Activated CD4-positive, alpha-beta T cell treated with anti-CD3 and anti-CD28 coated beads for 36 hours (primary cell): ENCODE data around the gene MAG. TPM values are rescaled to one million over a fixed set of nuclear protein-coding genes. Genes with fewer than 3 reads are reported as not detected.

Experiments used
- ATAC-seq: fragments of 200-7000 bp; cut with Tn5 transposase; one replicate; pipeline ENCODE4 v1.10.0; 2021; ENCODE audit warnings: mild to moderate bottlenecking, moderate library complexity
- CTCF ChIA-PET: fragments of 350-600 bp; sonication (Branson Sonifier 250); formaldehyde crosslinking; loops from one replicate; lab custom pipeline; 2021; ENCODE audit warnings: antibody characterized with exemption; lab: Charles Lee
- POLR2A ChIA-PET: fragments of 350-600 bp; sonication (Branson Sonifier 250); formaldehyde crosslinking; loops from one replicate; lab custom pipeline; 2021; ENCODE audit warnings: antibody characterized with exemption, inconsistent platforms; lab: Charles Lee
- DNase-seq: peaks from one replicate; pipeline ENCODE4 v3.0.0-alpha.2; 2020
- H3K27ac Mint-ChIP-seq: one replicate; pipeline ENCODE4 v1.8.0; 2021; ENCODE audit warnings: mixed read lengths
- H3K27me3 Mint-ChIP-seq: one replicate; pipeline ENCODE4 v1.8.0; 2021; ENCODE audit warnings: mixed read lengths
- H3K36me3 Mint-ChIP-seq: one replicate; pipeline ENCODE4 v1.8.0; 2021; ENCODE audit warnings: low read depth, mixed read lengths
- H3K4me1 Mint-ChIP-seq: one replicate; pipeline ENCODE4 v1.8.0; 2021; ENCODE audit warnings: mixed read lengths
- H3K4me3 Mint-ChIP-seq: one replicate; pipeline ENCODE4 v1.8.0; 2021; ENCODE audit warnings: mild to moderate bottlenecking, moderate library complexity, mixed read lengths
- H3K9me3 Mint-ChIP-seq: one replicate; pipeline ENCODE4 v1.8.0; 2021; ENCODE audit warnings: low read depth, mixed read lengths
- intact Hi-C, 2 experiments: fragments of 100-400 bp; cut with DNase I in 1 of 2; cut with micrococcal nuclease in 1 of 2; formaldehyde crosslinking; loops; one replicate each; pipeline versions ENCODE4 v1.14.2 to v1.15.1; 2022 to 2024; cut with DNase I, micrococcal nuclease
- total RNA-seq, 2 experiments: library from RNA; stranded (reverse); gene quantifications; one replicate each; pipeline ENCODE4 v1.2.3, GENCODE V29; 2021

Gene MAG
- total RNA-seq, 2 experiments from 2014 or later: 0.19 to 0.34 TPM

- H3K27ac Mint-ChIP-seq: no peak overlapping the region
- no peaks in the 10 kb centered on the region for H3K36me3 Mint-ChIP-seq
- no peaks in the 10 kb centered on the region for H3K9me3 Mint-ChIP-seq
- no peak overlapping the region for H3K4me3 Mint-ChIP-seq
- no peak for ATAC-seq
- H3K27me3 Mint-ChIP-seq: no peaks in the 10 kb centered on the region
- POLR2A ChIA-PET: no interaction called here
- intact Hi-C loops: no loop called here
- no peak for DNase-seq
- CTCF ChIA-PET: interaction anchor here (0.7 to 1.4 kb wide), 3 partner anchors 15 to 73 kb away, joined by 3 to 4 read pairs (median 3); partner anchors contain the start of gene CD22
- H3K4me1 Mint-ChIP-seq: peaks cover 2% of the 10 kb centered on the region
Observed at GRCh38 chr19:35313587-35313986, 21.6 kb downstream of the MAG start.

GRCh38 chr19:35314031-35314430 is 22.1 kb downstream of the MAG start:
- no peak overlapping the region for H3K27ac Mint-ChIP-seq
- intact Hi-C loops: no loop called here
- H3K4me1 Mint-ChIP-seq: peaks cover 7% of the 10 kb centered on the region
- ATAC-seq (no peak), DNase-seq (no peak)
- H3K9me3 Mint-ChIP-seq: no peaks in the 10 kb centered on the region
- ChIA-PET CTCF (interaction anchor here (0.5 to 1.4 kb wide), 3 partner anchors 15 to 199 kb away, joined by 3 read pairs; partner anchors contain the start of genes CD22 and FXYD3), POLR2A (no interaction called here)
- no peaks in the 10 kb centered on the region for H3K27me3 Mint-ChIP-seq
- no peaks in the 10 kb centered on the region for H3K36me3 Mint-ChIP-seq
- no peak overlapping the region for H3K4me3 Mint-ChIP-seq

GRCh38 chr19:35314858-35315470 is 23.0 kb downstream of the MAG start:
- Mint-ChIP-seq H3K4me1 (peaks cover 7% of the 10 kb centered on the region), H3K36me3 (no peaks in the 10 kb centered on the region), H3K27ac (no peak overlapping the region), H3K9me3 (no peaks in the 10 kb centered on the region), H3K27me3 (no peaks in the 10 kb centered on the region), H3K4me3 (no peak overlapping the region)
- ATAC-seq (no peak), DNase-seq (no peak)
- CTCF ChIA-PET: interaction anchor here (0.5 to 0.6 kb wide), 2 partner anchors 181 to 200 kb away, joined by 3 read pairs; partner anchors contain the start of gene FXYD3
- POLR2A ChIA-PET: no interaction called here
- intact Hi-C loops: no loop called here

- H3K27ac Mint-ChIP-seq: no peak overlapping the region
- H3K27me3 Mint-ChIP-seq: peaks cover 2% of the 10 kb centered on the region
- POLR2A ChIA-PET: no interaction called here
- H3K4me1 Mint-ChIP-seq: peaks cover 7% of the 10 kb centered on the region
- no peaks in the 10 kb centered on the region for H3K9me3 Mint-ChIP-seq
- ATAC-seq (no peak), DNase-seq (no peak)
- H3K36me3 Mint-ChIP-seq: no peaks in the 10 kb centered on the region
- no peak overlapping the region for H3K4me3 Mint-ChIP-seq
- intact Hi-C loops: no loop called here
- CTCF ChIA-PET: no interaction called here
Observed at GRCh38 chr19:35315883-35316282, 23.9 kb downstream of the MAG start.

GRCh38 chr19:35316560-35316959 is 24.6 kb downstream of the MAG start:
- H3K9me3 Mint-ChIP-seq: no peaks in the 10 kb centered on the region
- H3K27me3 Mint-ChIP-seq: peaks cover 2% of the 10 kb centered on the region
- ATAC-seq (no peak), DNase-seq (no peak)
- POLR2A ChIA-PET: no interaction called here
- H3K4me1 Mint-ChIP-seq: peaks cover 7% of the 10 kb centered on the region
- H3K36me3 Mint-ChIP-seq: no peaks in the 10 kb centered on the region
- no peak overlapping the region for H3K27ac Mint-ChIP-seq
- no peak overlapping the region for H3K4me3 Mint-ChIP-seq
- CTCF ChIA-PET: no interaction called here
- intact Hi-C loops: no loop called here

- H3K4me3 Mint-ChIP-seq: no peak overlapping the region
- ChIA-PET CTCF (interaction anchor here (0.6 to 0.7 kb wide), 2 partner anchors 8 to 89 kb away, joined by 3 to 4 read pairs; no protein-coding TSS in a partner anchor), POLR2A (no interaction called here)
- no peak for DNase-seq
- no peaks in the 10 kb centered on the region for H3K9me3 Mint-ChIP-seq
- no peaks in the 10 kb centered on the region for H3K36me3 Mint-ChIP-seq
- peaks cover 4% of the 10 kb centered on the region for H3K27me3 Mint-ChIP-seq
- no peak for ATAC-seq
- H3K4me1 Mint-ChIP-seq: peaks cover 7% of the 10 kb centered on the region
- no peak overlapping the region for H3K27ac Mint-ChIP-seq
- intact Hi-C loops: no loop called here
Observed at GRCh38 chr19:35317464-35318043, 25.6 kb downstream of the MAG start.

GRCh38 chr19:35318679-35319448 is 26.9 kb downstream of the MAG start:
- ATAC-seq (peak; percentile 66), DNase-seq (peak; percentile 40)
- Mint-ChIP-seq H3K9me3 (no peaks in the 10 kb centered on the region), H3K27me3 (peaks cover 4% of the 10 kb centered on the region), H3K4me1 (peaks cover 7% of the 10 kb centered on the region), H3K36me3 (no peaks in the 10 kb centered on the region), H3K27ac (peak overlapping the region; percentile 27), H3K4me3 (no peak overlapping the region)
- ChIA-PET CTCF (interaction anchor here (1.2 kb wide), 1 partner anchor 69 kb away, joined by 3 read pairs; no protein-coding TSS in a partner anchor), POLR2A (no interaction called here)
- intact Hi-C loops: no loop called here

- intact Hi-C loops: no loop called here
- Mint-ChIP-seq H3K4me1 (peaks cover 7% of the 10 kb centered on the region), H3K27me3 (peaks cover 4% of the 10 kb centered on the region), H3K9me3 (no peaks in the 10 kb centered on the region), H3K4me3 (no peak overlapping the region), H3K27ac (no peak overlapping the region), H3K36me3 (no peaks in the 10 kb centered on the region)
- peak; percentile 52 for ATAC-seq
- CTCF ChIA-PET: interaction anchor here (0.6 to 0.7 kb wide), 2 partner anchors 32 to 33 kb away, joined by 3 read pairs; no protein-coding TSS in a partner anchor
- POLR2A ChIA-PET: interaction anchor here (0.6 to 0.7 kb wide), 2 partner anchors 27 to 36 kb away, joined by 4 to 6 read pairs; no protein-coding TSS in a partner anchor
- DNase-seq: no peak
Observed at GRCh38 chr19:35320065-35320713, 28.2 kb downstream of the MAG start.

- H3K4me1 Mint-ChIP-seq: peaks cover 7% of the 10 kb centered on the region
- no peak for ATAC-seq
- intact Hi-C loops: no loop called here
- no peaks in the 10 kb centered on the region for H3K36me3 Mint-ChIP-seq
- no peaks in the 10 kb centered on the region for H3K9me3 Mint-ChIP-seq
- H3K27me3 Mint-ChIP-seq: peaks cover 4% of the 10 kb centered on the region
- POLR2A ChIA-PET: no interaction called here
- H3K4me3 Mint-ChIP-seq: no peak overlapping the region
- CTCF ChIA-PET: interaction anchor here (0.6 kb wide), 1 partner anchor 87 kb away, joined by 3 read pairs; no protein-coding TSS in a partner anchor
- H3K27ac Mint-ChIP-seq: no peak overlapping the region
- DNase-seq: no peak
Observed at GRCh38 chr19:35321291-35321690, 29.3 kb downstream of the MAG start.

GRCh38 chr19:35322014-35322413 is 30.1 kb downstream of the MAG start:
- POLR2A ChIA-PET: no interaction called here
- CTCF ChIA-PET: no interaction called here
- H3K27me3 Mint-ChIP-seq: peaks cover 4% of the 10 kb centered on the region

GRCh38 chr19:35327642-35328041 is 35.7 kb downstream of the MAG start:
- no peak overlapping the region for H3K4me3 Mint-ChIP-seq
- CTCF ChIA-PET: no interaction called here
- DNase-seq: no peak
- H3K36me3 Mint-ChIP-seq: no peaks in the 10 kb centered on the region
- no peak for ATAC-seq
- POLR2A ChIA-PET: interaction anchor here (0.6 kb wide), 1 partner anchor 39 kb away, joined by 6 read pairs; no protein-coding TSS in a partner anchor
- intact Hi-C loops: no loop called here
- H3K9me3 Mint-ChIP-seq: no peaks in the 10 kb centered on the region
- no peak overlapping the region for H3K27ac Mint-ChIP-seq
- H3K27me3 Mint-ChIP-seq: peaks cover 3% of the 10 kb centered on the region
- H3K4me1 Mint-ChIP-seq: peaks cover 10% of the 10 kb centered on the region

More at GRCh38 chr19:35322014-35322413, 30.1 kb downstream of the MAG start:
- intact Hi-C loops: no loop called here
- no peak for DNase-seq
- peaks cover 7% of the 10 kb centered on the region for H3K4me1 Mint-ChIP-seq
- H3K36me3 Mint-ChIP-seq: no peaks in the 10 kb centered on the region
- ATAC-seq: no peak
- no peak overlapping the region for H3K4me3 Mint-ChIP-seq
- no peak overlapping the region for H3K27ac Mint-ChIP-seq
- H3K9me3 Mint-ChIP-seq: no peaks in the 10 kb centered on the region
